T-cell (primary cell): ENCODE results near the gene GLYATL3. TPM values are rescaled to one million over a fixed set of nuclear protein-coding genes. Genes with fewer than 3 reads are reported as not detected.

Source experiments
- ATAC-seq, 4 experiments: fragments of 200-7000 bp in 3 of 4; fragments of 150-1000 bp in 1 of 4; cut with Tn5 transposase; replicated peaks in 1 of 4; 1 replicate in 3 of 4; 2 replicates in 1 of 4; pipeline ENCODE4 v1.10.0; 2021; ENCODE audit warnings: moderate library complexity in 3 of 4, mild to moderate bottlenecking in 2 of 4, moderate number of reproducible peaks in 1 of 4
- CTCF ChIA-PET, 2 donors: fragments of 300-600 bp; sonication (Branson Sonifier 250); formaldehyde crosslinking; loops; one replicate each; lab custom pipeline; 2022; ENCODE audit warnings: antibody characterized with exemption in 2 of 2; lab: Charles Lee
- POLR2A ChIA-PET, 2 donors: fragments of 300-600 bp; sonication (Branson Sonifier 250); formaldehyde crosslinking; loops; one replicate each; lab custom pipeline; 2022; ENCODE audit warnings: antibody characterized with exemption in 2 of 2; lab: Charles Lee
- DNase-seq, 35 experiments: peaks; one replicate each; pipeline versions ENCODE4 v3.0.0 to v3.0.0-alpha.2; 2013 to 2023
- H3K27ac ChIP-seq: one replicate; pipeline ENCODE4 v1.5.1; 2013; ENCODE audit warnings: low read length
- H3K27me3 ChIP-seq, 2 experiments: replicated peaks in 1 of 2; 1 replicate in 1 of 2; 2 replicates in 1 of 2; pipeline versions ENCODE4 v1.6.1 to v1.7.0; 2013; ENCODE audit warnings: low read length in 1 of 2, mixed read lengths in 1 of 2; ENCODE audit not compliant: control insufficient read depth in 2 of 2, insufficient read depth in 2 of 2; ENCODE audit errors: extremely low read depth in 1 of 2
- H3K36me3 ChIP-seq, 2 donors: 1 replicate in 1 of 2; 2 replicates in 1 of 2; pipeline versions ENCODE4 v1.6.1 to v1.7.0; 2013; ENCODE audit warnings: low read length in 1 of 2; ENCODE audit not compliant: control insufficient read depth in 2 of 2, insufficient read depth in 1 of 2; ENCODE audit errors: extremely low read depth in 1 of 2
- H3K4me1 ChIP-seq, 2 experiments: 1 replicate in 1 of 2; 2 replicates in 1 of 2; pipeline versions ENCODE4 v1.6.1 to v1.7.0; 2013; ENCODE audit warnings: low read length in 2 of 2, mixed read lengths in 1 of 2; ENCODE audit not compliant: insufficient read depth in 2 of 2, control insufficient read depth in 1 of 2; ENCODE audit errors: extremely low read depth in 1 of 2
- H3K4me3 ChIP-seq, 2 donors: 1 replicate in 1 of 2; 2 replicates in 1 of 2; pipeline versions ENCODE4 v1.5.1 to v1.7.0; 2013; ENCODE audit warnings: mild to moderate bottlenecking in 2 of 2, low read length in 1 of 2, moderate library complexity in 1 of 2; ENCODE audit not compliant: control insufficient read depth in 1 of 2; ENCODE audit errors: extremely low read depth in 1 of 2
- H3K9me3 ChIP-seq: 2 replicates; pipeline ENCODE4 v1.7.0; 2013
- H3K27ac Mint-ChIP-seq, 2 donors: one replicate each; pipeline ENCODE4 v1.8.0; 2020 to 2021; ENCODE audit warnings: mild to moderate bottlenecking in 2 of 2, mixed read lengths in 2 of 2
- H3K27me3 Mint-ChIP-seq, 2 donors: one replicate each; pipeline ENCODE4 v1.8.0; 2021 to 2022; ENCODE audit warnings: mixed read lengths in 2 of 2
- H3K36me3 Mint-ChIP-seq: one replicate; pipeline ENCODE4 v1.8.0; 2021; ENCODE audit warnings: mixed read lengths
- H3K4me1 Mint-ChIP-seq, 3 donors: one replicate each; pipeline ENCODE4 v1.8.0; 2020 to 2022; ENCODE audit warnings: mixed read lengths in 3 of 3, mild to moderate bottlenecking in 1 of 3
- H3K4me3 Mint-ChIP-seq, 3 donors: one replicate each; pipeline ENCODE4 v1.8.0; 2020 to 2022; ENCODE audit warnings: mild to moderate bottlenecking in 3 of 3, mixed read lengths in 3 of 3, moderate library complexity in 3 of 3
- H3K9me3 Mint-ChIP-seq, 3 donors: one replicate each; pipeline ENCODE4 v1.8.0; 2020 to 2022; ENCODE audit warnings: mixed read lengths in 3 of 3
- WGBS: methylation state at CpG from one replicate; pipeline ENCODE4 v1.1.5; 2013; ENCODE audit warnings: missing lambda C conversion rate; ENCODE audit not compliant: insufficient coverage; 5-methylcytosine and 5-hydroxymethylcytosine counted together
- total RNA-seq, 35 experiments: library from RNA in 6 of 35; stranded (reverse) in 6 of 35; fragments of 120-200 nt in 1 of 35; gene quantifications; one replicate each; pipeline versions ENCODE4 v1.2.1 to v1.2.4 and lab custom pipeline; 2013 to 2026

Gene GLYATL3
- total RNA-seq, 5 donors from 2014 or later (not counting 1 experiment from before 2014, with no cell fraction given) = not detected

DNA sequence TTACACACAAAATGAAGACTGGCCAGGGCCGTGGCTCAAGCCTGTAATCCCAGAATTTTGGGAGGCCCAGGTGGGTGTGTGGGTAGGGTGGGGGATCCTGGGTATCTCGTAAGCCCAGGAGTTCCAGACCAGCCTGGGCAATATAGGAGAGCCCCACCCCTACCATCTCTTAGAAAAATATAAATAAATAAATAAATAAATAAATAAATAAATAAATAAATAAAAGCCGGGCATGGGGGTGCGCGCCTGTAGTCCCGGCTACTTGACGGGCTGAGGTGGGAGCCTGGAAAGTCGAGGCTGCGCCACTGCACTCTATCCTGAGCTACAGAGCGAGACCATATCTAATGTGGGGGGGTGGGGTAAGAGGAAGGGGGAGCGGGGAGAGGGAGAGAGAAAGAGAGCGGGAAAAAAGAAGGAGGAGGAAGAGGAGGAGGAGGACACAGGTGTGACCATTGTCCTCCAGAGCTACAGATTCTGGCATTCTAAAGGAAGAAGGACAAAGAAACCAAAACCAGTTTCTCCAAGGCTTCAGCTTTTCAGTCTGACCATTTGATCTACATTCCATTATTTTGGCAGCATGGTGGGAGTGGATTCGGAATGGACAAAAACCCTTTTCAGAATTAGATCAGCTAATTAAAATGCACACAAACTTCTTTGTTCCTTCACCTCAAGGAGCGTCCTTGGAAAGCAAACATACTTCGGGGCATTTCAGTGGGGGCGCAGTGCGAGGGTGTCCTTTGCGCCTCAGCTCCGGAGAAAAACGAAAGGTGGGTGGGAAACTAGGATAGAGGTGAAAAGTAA, 50.2 kb downstream of the GLYATL3 start:
- H3K27ac Mint-ChIP-seq = peak overlapping the region in 1 of 2 donors; percentile 46
- 36% methylated on average over 9 of the region's 20 CpGs for WGBS
- H3K4me1 Mint-ChIP-seq = peaks cover 17 to 19% (median 19%) of the 10 kb centered on the region in 3 donors
- no peaks in the 10 kb centered on the region for H3K9me3 Mint-ChIP-seq
- H3K27ac ChIP-seq = no peak overlapping the region
- peaks cover 8 to 15% of the 10 kb centered on the region in 2 experiments for H3K4me1 ChIP-seq
- no peaks in the 10 kb centered on the region for H3K36me3 Mint-ChIP-seq
- no peak for DNase-seq
- no peak for ATAC-seq
- peak overlapping the region in 1 of 2 donors; percentile 85 for H3K4me3 ChIP-seq
- peaks cover 2 to 24% of the 10 kb centered on the region in 2 experiments for H3K27me3 ChIP-seq
- no peaks in the 10 kb centered on the region for H3K36me3 ChIP-seq
- ChIA-PET POLR2A (no interaction called here), CTCF (interaction anchor here in 1 of 2 donors (0.6 kb wide), 1 partner anchor 57 kb away, joined by 4 read pairs; no protein-coding TSS in a partner anchor)
- H3K27me3 Mint-ChIP-seq = peaks cover 22 to 42% of the 10 kb centered on the region in 2 donors
- peak overlapping the region; percentile 66 to 82 (median 77) for H3K4me3 Mint-ChIP-seq
- no peaks in the 10 kb centered on the region for H3K9me3 ChIP-seq

DNA sequence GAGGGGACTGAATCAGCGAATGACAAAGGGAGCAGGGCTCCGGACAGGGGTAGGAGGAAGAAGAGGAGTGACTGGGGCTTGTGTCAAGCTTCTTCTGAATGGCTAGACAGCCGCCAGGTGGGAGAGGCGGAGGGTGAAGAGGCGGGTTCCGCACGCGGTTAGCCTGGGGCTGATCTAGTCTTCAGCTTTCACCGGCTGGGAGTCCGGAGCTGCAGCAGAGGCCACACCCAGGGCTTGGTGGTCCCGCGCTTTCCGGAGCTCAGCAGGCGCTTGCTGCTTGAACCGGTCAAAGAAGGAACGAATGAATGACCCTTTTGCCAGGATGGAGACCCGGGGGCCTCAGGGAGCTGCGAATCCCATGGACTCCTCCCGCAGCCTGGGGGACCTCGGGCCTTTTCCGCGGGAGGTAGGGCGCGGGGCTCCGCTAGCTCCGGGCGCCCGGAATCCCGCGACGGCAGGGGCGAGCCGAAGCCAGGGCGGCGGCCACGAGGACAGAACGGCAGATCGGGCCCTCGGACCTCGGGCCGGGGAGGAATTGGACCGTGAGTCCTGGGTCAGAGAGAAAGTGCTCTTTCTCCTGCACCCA, 50.9 kb downstream of the GLYATL3 start, which contains the start of gene C6orf141:
Gene C6orf141, plus strand, starts transcription at position 177 of the 586 bp plus-strand sequence. Its CDS starts 125 bp downstream, at position 302.
- peaks cover 8 to 15% of the 10 kb centered on the region in 2 experiments for H3K4me1 ChIP-seq
- no peaks in the 10 kb centered on the region for H3K36me3 ChIP-seq
- H3K27ac Mint-ChIP-seq = peak within 1 kb of the TSS in 1 of 2 donors; percentile 46
- H3K9me3 Mint-ChIP-seq = no peaks in the 10 kb centered on the region
- H3K36me3 Mint-ChIP-seq = no peaks in the 10 kb centered on the region
- ChIA-PET POLR2A (no interaction called here), CTCF (interaction anchor here in 1 of 2 donors (0.6 kb wide), 1 partner anchor 58 kb away, joined by 4 read pairs; no protein-coding TSS in a partner anchor)
- H3K9me3 ChIP-seq = no peaks in the 10 kb centered on the region
- peak in 2 of 35 experiments; percentile 1 to 8 for DNase-seq
- peak in 3 of 4 experiments; percentile 29 to 52 (median 43) for ATAC-seq
- peaks cover 17 to 19% (median 19%) of the 10 kb centered on the region in 3 donors for H3K4me1 Mint-ChIP-seq
- WGBS = 3% methylated on average over 42 of the region's 42 CpGs
- H3K27me3 ChIP-seq = peaks cover 2 to 24% of the 10 kb centered on the region in 2 experiments
- peak within 1 kb of the TSS; percentile 5 to 85 for H3K4me3 ChIP-seq
- peaks cover 24 to 42% of the 10 kb centered on the region in 2 donors for H3K27me3 Mint-ChIP-seq
- H3K4me3 Mint-ChIP-seq = peak within 1 kb of the TSS; percentile 66 to 82 (median 77)
- H3K27ac ChIP-seq = no peak within 1 kb of the TSS

DNA sequence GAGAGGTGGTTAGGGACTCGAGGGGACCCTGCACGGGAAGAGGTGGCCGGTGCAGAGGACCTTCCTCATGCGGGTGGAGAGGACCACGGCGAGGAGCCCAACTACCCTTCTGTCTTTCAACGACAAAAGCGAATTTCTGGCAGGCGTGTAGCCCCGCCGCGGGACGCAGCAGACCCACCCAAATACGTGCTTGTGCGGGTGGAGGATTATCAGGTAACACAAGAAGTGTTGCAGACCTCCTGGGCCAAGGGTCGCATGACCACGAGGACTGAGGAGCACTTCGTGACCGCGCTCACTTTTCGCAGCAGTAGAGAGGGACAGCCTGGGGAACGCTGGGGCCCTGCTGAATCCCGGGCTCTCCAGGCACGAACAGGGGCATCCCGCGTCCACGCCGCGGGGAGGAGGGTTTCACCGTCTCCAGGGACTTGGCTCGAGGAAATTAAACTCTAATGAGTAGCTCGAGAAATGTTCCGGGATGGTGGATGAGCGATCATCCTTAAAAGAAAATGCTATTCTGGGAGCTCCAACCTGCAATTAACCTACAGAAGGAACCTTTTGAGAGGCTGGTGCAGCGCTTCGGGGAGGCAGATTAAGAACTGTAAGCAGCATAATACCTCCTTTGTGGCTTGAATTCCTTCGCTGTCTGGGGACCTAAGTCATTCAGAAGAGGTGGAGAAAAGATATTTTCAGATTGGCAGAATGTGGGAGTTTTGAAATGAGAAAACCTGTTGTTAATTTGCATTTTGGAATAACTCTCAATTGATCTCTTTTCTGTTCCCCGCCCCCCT, 51.5 kb downstream of the GLYATL3 start:
- Histone ChIP-seq H3K9me3 (no peaks in the 10 kb centered on the region), H3K27me3 (peaks cover 2 to 24% of the 10 kb centered on the region in 2 experiments), H3K27ac (no peak overlapping the region), H3K4me1 (peaks cover 8 to 15% of the 10 kb centered on the region in 2 experiments), H3K36me3 (no peaks in the 10 kb centered on the region), H3K4me3 (peak overlapping the region; percentile 5 to 85)
- no peak overlapping the region for H3K27ac Mint-ChIP-seq
- peak in 2 of 4 experiments; percentile 29 to 43 for ATAC-seq
- POLR2A ChIA-PET = no interaction called here
- CTCF ChIA-PET = interaction anchor here in 1 of 2 donors (0.6 kb wide), 1 partner anchor 685 kb away, joined by 3 read pairs; no protein-coding TSS in a partner anchor
- H3K4me3 Mint-ChIP-seq = peak overlapping the region; percentile 66 to 82 (median 77)
- no peaks in the 10 kb centered on the region for H3K9me3 Mint-ChIP-seq
- peaks cover 24 to 42% of the 10 kb centered on the region in 2 donors for H3K27me3 Mint-ChIP-seq
- peaks cover 17 to 19% (median 19%) of the 10 kb centered on the region in 3 donors for H3K4me1 Mint-ChIP-seq
- H3K36me3 Mint-ChIP-seq = no peaks in the 10 kb centered on the region
- DNase-seq = peak in 1 of 35 experiments; percentile 2
- 3% methylated on average over 27 of the region's 38 CpGs for WGBS

DNA sequence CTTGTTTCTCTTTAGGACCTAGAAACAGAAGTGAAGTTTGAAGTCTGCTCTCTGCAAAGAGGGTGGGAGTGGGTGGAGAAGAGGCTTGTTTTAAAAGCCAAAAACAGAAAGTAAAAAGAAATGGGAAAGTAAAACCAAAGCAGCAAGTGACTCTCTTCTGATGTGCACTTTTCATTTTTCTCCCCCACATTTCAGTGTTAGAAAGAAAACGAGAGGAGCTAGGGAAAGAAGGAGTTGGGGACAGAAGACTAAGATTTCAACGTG, 52.1 kb downstream of the GLYATL3 start:
- ATAC-seq = no peak
- no peak overlapping the region for H3K27ac ChIP-seq
- CTCF ChIA-PET = interaction anchor here in 1 of 2 donors (0.6 kb wide), 1 partner anchor 684 kb away, joined by 3 read pairs; no protein-coding TSS in a partner anchor

DNA sequence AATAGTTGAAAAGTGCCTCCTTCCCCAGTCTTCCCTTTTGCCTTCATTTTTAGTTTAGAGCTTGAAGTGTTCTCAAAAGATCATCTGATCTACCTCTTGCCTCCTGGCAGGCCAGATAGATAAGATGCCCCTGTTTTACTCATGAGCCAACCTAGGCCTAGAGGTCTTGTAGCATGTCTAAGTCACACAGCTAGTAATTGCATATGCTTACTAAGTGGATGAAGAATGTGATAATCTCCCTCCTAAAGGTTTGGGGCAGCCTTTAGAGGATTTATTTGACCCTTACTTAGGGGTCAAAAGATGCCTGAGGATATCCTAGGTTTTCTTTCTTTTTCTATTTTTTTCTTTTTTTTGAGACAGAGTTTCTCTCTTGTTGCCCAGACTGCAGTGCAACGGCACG, 52.9 kb downstream of the GLYATL3 start:
- no CpG with 5 or more reads among the region's 2 CpGs for WGBS
- Mint-ChIP-seq H3K9me3 (no peaks in the 10 kb centered on the region), H3K27me3 (peaks cover 21 to 38% of the 10 kb centered on the region in 2 donors), H3K4me1 (peaks cover 17 to 19% (median 19%) of the 10 kb centered on the region in 3 donors), H3K36me3 (no peaks in the 10 kb centered on the region), H3K27ac (no peak overlapping the region), H3K4me3 (peak overlapping the region in 1 of 3 donors; percentile 22)
- ATAC-seq (no peak), DNase-seq (no peak)
- Histone ChIP-seq H3K4me3 (no peak overlapping the region), H3K27me3 (peaks cover 0 to 24% of the 10 kb centered on the region in 2 experiments), H3K9me3 (no peaks in the 10 kb centered on the region), H3K4me1 (peaks cover 8 to 15% of the 10 kb centered on the region in 2 experiments), H3K36me3 (no peaks in the 10 kb centered on the region), H3K27ac (no peak overlapping the region)
- POLR2A ChIA-PET = no interaction called here
- CTCF ChIA-PET = no interaction called here

More for the DNA sequence above, 52.1 kb downstream of the GLYATL3 start:
- Histone ChIP-seq H3K27me3 (peaks cover 2 to 24% of the 10 kb centered on the region in 2 experiments), H3K4me3 (peak overlapping the region in 1 of 2 donors; percentile 85), H3K4me1 (peaks cover 8 to 15% of the 10 kb centered on the region in 2 experiments), H3K36me3 (no peaks in the 10 kb centered on the region), H3K9me3 (no peaks in the 10 kb centered on the region)
- Mint-ChIP-seq H3K36me3 (no peaks in the 10 kb centered on the region), H3K4me1 (peaks cover 17 to 19% (median 19%) of the 10 kb centered on the region in 3 donors), H3K27me3 (peaks cover 24 to 38% of the 10 kb centered on the region in 2 donors), H3K27ac (peak overlapping the region in 1 of 2 donors; percentile 41), H3K9me3 (no peaks in the 10 kb centered on the region), H3K4me3 (peak overlapping the region; percentile 66 to 82 (median 77))
- POLR2A ChIA-PET = no interaction called here
- no peak for DNase-seq
- WGBS = no CpG with 5 or more reads among the region's 2 CpGs
